ENCODE data around the gene TMSB4Y. TPM values are rescaled to one million over a fixed set of nuclear protein-coding genes. Genes with fewer than 3 reads are reported as not detected.
A peak's percentile ranks its signal among the peaks of the same experiment; 100 is the strongest.

Gene TMSB4Y
- total RNA-seq, 1 donor from 2014 or later, result 4.2 TPM

DNA sequence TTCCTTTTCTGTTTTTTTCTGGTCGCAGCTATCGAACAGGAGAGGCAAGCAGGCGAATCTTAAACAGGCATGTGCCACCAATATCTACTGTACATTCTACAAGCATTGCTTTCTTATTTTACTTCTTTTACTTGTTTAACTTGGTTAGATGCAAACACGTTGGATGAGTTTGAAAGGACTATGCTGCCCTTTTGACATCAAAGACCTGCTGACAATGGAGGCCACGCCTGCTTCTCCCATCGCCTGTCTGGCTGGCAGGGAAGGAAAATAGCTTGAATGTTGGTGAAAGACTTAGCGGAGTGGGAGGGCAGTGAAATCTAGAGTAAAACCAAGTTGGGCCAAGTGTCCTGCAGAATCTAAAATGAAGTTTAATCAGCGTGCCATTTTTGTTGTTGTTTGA, 1.5 kb downstream of the TMSB4Y start:
- peaks cover 2% of the 10 kb centered on the region for H3K27me3 Mint-ChIP-seq (ENCODE audit: unreplicated experiment)
- TF ChIP-seq, protein P1, sequence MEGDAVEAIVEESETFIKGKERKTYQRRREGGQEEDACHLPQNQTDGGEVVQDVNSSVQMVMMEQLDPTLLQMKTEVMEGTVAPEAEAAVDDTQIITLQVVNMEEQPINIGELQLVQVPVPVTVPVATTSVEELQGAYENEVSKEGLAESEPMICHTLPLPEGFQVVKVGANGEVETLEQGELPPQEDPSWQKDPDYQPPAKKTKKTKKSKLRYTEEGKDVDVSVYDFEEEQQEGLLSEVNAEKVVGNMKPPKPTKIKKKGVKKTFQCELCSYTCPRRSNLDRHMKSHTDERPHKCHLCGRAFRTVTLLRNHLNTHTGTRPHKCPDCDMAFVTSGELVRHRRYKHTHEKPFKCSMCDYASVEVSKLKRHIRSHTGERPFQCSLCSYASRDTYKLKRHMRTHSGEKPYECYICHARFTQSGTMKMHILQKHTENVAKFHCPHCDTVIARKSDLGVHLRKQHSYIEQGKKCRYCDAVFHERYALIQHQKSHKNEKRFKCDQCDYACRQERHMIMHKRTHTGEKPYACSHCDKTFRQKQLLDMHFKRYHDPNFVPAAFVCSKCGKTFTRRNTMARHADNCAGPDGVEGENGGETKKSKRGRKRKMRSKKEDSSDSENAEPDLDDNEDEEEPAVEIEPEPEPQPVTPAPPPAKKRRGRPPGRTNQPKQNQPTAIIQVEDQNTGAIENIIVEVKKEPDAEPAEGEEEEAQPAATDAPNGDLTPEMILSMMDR (IDR thresholded peaks at IDR 0.05; ENCODE audit: unreplicated experiment), result no peak
- DNase-seq (ENCODE audit: low spot score), result peak; percentile 13
- peak overlapping the region; percentile 84 for H3K27ac Mint-ChIP-seq (ENCODE audit: unreplicated experiment)
- no peaks in the 10 kb centered on the region for H3K36me3 Mint-ChIP-seq (ENCODE audit: low read depth, unreplicated experiment)
- no peaks in the 10 kb centered on the region for H3K9me3 Mint-ChIP-seq (ENCODE audit: unreplicated experiment)
- peak overlapping the region; percentile 95 for H3K4me3 Mint-ChIP-seq (ENCODE audit: unreplicated experiment)
- H3K4me1 Mint-ChIP-seq (ENCODE audit: unreplicated experiment), result peaks cover 3% of the 10 kb centered on the region

DNA sequence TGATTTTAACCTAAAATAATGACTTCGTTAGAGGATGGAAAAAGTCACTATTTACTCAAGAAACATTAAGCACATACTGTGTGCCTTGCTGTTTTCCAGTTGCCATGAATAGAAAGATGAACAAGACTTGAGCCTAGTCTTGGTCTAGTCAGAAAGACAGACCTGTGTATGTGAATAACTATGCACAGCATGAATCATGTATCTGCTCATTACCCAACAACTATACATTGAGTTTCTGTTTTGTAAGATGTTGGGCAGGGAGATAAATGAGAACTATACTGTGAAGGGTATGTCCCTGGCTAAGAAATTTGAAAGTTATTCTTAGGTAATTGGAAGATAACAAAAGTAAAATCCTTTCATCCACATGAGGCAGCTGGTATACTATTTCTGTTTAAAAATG, 4.3 kb downstream of the TMSB4Y start:
- no peak for DNase-seq (ENCODE audit: low spot score)
- peaks cover 3% of the 10 kb centered on the region for H3K36me3 Mint-ChIP-seq (ENCODE audit: low read depth, unreplicated experiment)
- H3K27ac Mint-ChIP-seq (ENCODE audit: unreplicated experiment), result no peak overlapping the region
- H3K4me3 Mint-ChIP-seq (ENCODE audit: unreplicated experiment), result no peak overlapping the region
- H3K27me3 Mint-ChIP-seq (ENCODE audit: unreplicated experiment), result peaks cover 2% of the 10 kb centered on the region
- TF ChIP-seq, protein P1 (IDR thresholded peaks at IDR 0.05; ENCODE audit: unreplicated experiment), result no peak
- no peaks in the 10 kb centered on the region for H3K9me3 Mint-ChIP-seq (ENCODE audit: unreplicated experiment)
- H3K4me1 Mint-ChIP-seq (ENCODE audit: unreplicated experiment), result peaks cover 3% of the 10 kb centered on the region

DNA sequence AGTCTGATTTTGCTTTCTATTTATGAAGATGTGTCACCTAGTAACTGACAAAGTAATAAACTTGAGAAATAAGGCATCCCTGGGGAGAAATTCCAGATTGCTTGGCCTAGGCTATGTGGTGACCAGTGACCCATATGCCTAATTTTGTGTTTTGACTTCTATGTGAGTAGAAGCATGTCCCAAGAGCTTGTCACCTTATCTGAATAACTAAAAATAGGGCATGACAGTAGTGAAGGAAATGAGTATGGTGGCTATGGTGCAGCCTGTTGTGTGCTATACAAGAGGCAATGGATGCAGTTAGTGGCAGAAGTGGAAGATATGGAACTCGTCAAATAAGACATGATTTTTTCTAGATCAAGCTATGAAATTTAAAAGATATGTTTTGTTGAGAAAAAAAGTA, 15.3 kb downstream of the TMSB4Y start:
- TF ChIP-seq, protein P1 (IDR thresholded peaks at IDR 0.05; ENCODE audit: unreplicated experiment), result no peak
- no peak for DNase-seq (ENCODE audit: low spot score)
- Mint-ChIP-seq H3K27ac (ENCODE audit: unreplicated experiment) (no peak overlapping the region), H3K27me3 (ENCODE audit: unreplicated experiment) (peaks cover 1% of the 10 kb centered on the region), H3K36me3 (ENCODE audit: low read depth, unreplicated experiment) (peaks cover 27% of the 10 kb centered on the region), H3K4me3 (ENCODE audit: unreplicated experiment) (no peak overlapping the region), H3K4me1 (ENCODE audit: unreplicated experiment) (no peaks in the 10 kb centered on the region), H3K9me3 (ENCODE audit: unreplicated experiment) (no peaks in the 10 kb centered on the region)

DNA sequence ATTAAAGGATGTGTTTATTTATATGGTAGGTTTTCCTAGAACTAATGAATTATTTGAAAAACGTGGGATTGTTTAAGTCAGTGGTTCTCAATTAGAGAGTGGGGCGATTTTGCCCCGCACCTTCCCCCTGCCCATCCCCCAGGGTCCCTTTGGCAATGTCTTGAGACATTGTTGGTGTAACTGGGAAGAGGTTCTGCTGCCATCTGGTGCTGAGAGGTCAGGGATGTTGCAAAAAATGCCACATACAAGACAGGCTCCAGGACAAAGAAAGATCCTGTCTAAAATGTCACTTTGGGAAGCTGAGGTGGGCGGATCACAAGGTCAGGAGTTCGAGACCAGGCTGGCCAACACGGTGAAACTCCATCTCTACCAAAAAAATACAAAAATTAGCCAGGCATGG, 25.8 kb downstream of the TMSB4Y start:
- DNase-seq (ENCODE audit: low spot score), result no peak
- no peak overlapping the region for H3K27ac Mint-ChIP-seq (ENCODE audit: unreplicated experiment)
- TF ChIP-seq, protein P1 (IDR thresholded peaks at IDR 0.05; ENCODE audit: unreplicated experiment), result no peak
- peaks cover 2% of the 10 kb centered on the region for H3K27me3 Mint-ChIP-seq (ENCODE audit: unreplicated experiment)
- no peak overlapping the region for H3K4me3 Mint-ChIP-seq (ENCODE audit: unreplicated experiment)
- peaks cover 3% of the 10 kb centered on the region for H3K9me3 Mint-ChIP-seq (ENCODE audit: unreplicated experiment)
- H3K36me3 Mint-ChIP-seq (ENCODE audit: low read depth, unreplicated experiment), result no peaks in the 10 kb centered on the region
- peaks cover 3% of the 10 kb centered on the region for H3K4me1 Mint-ChIP-seq (ENCODE audit: unreplicated experiment)

DNA sequence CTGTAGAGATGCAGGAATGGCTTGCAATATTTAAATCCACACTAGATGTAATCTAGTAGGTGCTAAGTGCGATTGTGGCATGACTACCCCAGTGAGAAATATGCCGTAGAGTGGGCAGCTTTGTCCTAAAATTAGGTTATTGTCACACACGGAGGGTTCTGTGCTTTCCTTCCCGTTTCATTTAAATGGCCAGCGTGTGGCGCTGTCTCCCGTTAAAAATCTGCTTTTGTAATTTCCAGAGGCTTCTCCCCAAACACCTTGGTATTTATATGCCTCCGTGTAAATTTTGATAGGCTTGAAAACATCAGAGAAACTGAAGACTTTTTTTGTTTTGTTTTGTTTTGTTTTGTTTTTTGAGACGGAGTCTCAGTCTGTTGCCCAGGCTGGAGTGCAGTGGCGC, 34.9 kb downstream of the TMSB4Y start:
- H3K27ac Mint-ChIP-seq (ENCODE audit: unreplicated experiment), result no peak overlapping the region
- H3K27me3 Mint-ChIP-seq (ENCODE audit: unreplicated experiment), result peaks cover 2% of the 10 kb centered on the region
- H3K4me3 Mint-ChIP-seq (ENCODE audit: unreplicated experiment), result no peak overlapping the region
- no peaks in the 10 kb centered on the region for H3K36me3 Mint-ChIP-seq (ENCODE audit: low read depth, unreplicated experiment)
- DNase-seq (ENCODE audit: low spot score), result no peak
- no peaks in the 10 kb centered on the region for H3K9me3 Mint-ChIP-seq (ENCODE audit: unreplicated experiment)
- no peaks in the 10 kb centered on the region for H3K4me1 Mint-ChIP-seq (ENCODE audit: unreplicated experiment)
- TF ChIP-seq, protein P1 (IDR thresholded peaks at IDR 0.05; ENCODE audit: unreplicated experiment), result peak; percentile 68
